ENCODE results near the gene HLF.

GRCh38 chr17:55347341-55347740 is 82.6 kb downstream of the HLF start:
- no peak for TF ChIP-seq CTCF (IDR thresholded peaks at IDR 0.05)
- no peak for TF ChIP-seq POLR2AphosphoS5 (IDR thresholded peaks at IDR 0.05)
